HEK293 (cell line): ENCODE measurements around the gene RNF215.

Experiments used
- CTCF ChIA-PET: fragments of 350-600 bp; formaldehyde crosslinking; extraction: SDS; loops from one replicate; lab custom pipeline; 2021; ENCODE audit warnings: antibody characterized with exemption; lab: Yijun Ruan, JAX
- POLR2A ChIA-PET: fragments of 300-600 bp; formaldehyde crosslinking; extraction: SDS; loops from one replicate; lab custom pipeline; 2020; ENCODE audit warnings: antibody characterized with exemption, inconsistent platforms; lab: Yijun Ruan, JAX
- H3K27ac ChIP-seq: fragments of 200-500 bp; sonication (Bioruptor generic); 2 replicates; pipeline ENCODE4 v1.5.1; 2014; ENCODE audit warnings: low read depth, low read length, control low read depth, inconsistent platforms; ENCODE audit errors: extremely low read depth
- H3K36me3 ChIP-seq, 2 experiments: fragments of 200-500 bp in 1 of 2; sonication (Bioruptor generic) in 1 of 2; 1 replicate in 1 of 2; 2 replicates in 1 of 2; pipeline ENCODE4 v1.5.1; 2014 to 2017; ENCODE audit warnings: inconsistent platforms in 2 of 2, low read length in 2 of 2; ENCODE audit not compliant: control insufficient read depth in 2 of 2, insufficient read depth in 1 of 2
- H3K4me1 ChIP-seq: fragments of 200-500 bp; sonication (Bioruptor generic); 2 replicates; pipeline ENCODE4 v1.5.1; 2014; ENCODE audit warnings: mild to moderate bottlenecking, low read length, inconsistent platforms; ENCODE audit not compliant: control insufficient read depth, insufficient read depth
- H3K4me3 ChIP-seq: 2 replicates; pipeline ENCODE4 v1.5.1; 2011; ENCODE audit warnings: low read depth, mild to moderate bottlenecking, control low read depth, low read length, moderate library complexity
- H3K9me3 ChIP-seq: fragments of 200-500 bp; sonication (Bioruptor generic); 2 replicates; pipeline ENCODE4 v1.5.1; 2014; ENCODE audit warnings: low read depth, low read length, inconsistent platforms; ENCODE audit not compliant: control insufficient read depth, insufficient read depth
- GLIS1 ChIP-seq: fragments of 450-650 bp; formaldehyde crosslinking; IDR thresholded peaks from 2 replicates; pipeline ENCODE4 v1.5.1; 2016; ENCODE audit warnings: missing biosample characterization, missing genetic modification characterization
- IKZF3 ChIP-seq: fragments of 450-650 bp; IDR thresholded peaks from 2 replicates; pipeline ENCODE4 v1.5.0; 2018; ENCODE audit warnings: missing biosample characterization, mild to moderate bottlenecking, missing genetic modification characterization, moderate library complexity
- RBAK ChIP-seq: fragments of 450-650 bp; formaldehyde crosslinking; IDR thresholded peaks from 2 replicates; pipeline ENCODE4 v1.5.1; 2016; ENCODE audit warnings: missing biosample characterization, missing genetic modification characterization
- SCRT2 ChIP-seq: fragments of 450-650 bp; formaldehyde crosslinking; IDR thresholded peaks from 2 replicates; pipeline ENCODE4 v1.5.1; 2016; ENCODE audit warnings: missing biosample characterization, missing genetic modification characterization
- SP3 ChIP-seq: fragments of 450-650 bp; formaldehyde crosslinking; IDR thresholded peaks from 2 replicates; pipeline ENCODE4 v1.5.1; 2016; ENCODE audit warnings: missing biosample characterization, missing genetic modification characterization
- ZEB2 ChIP-seq: fragments of 450-650 bp; formaldehyde crosslinking; IDR thresholded peaks from 2 replicates; pipeline ENCODE4 v1.5.1; 2016; ENCODE audit warnings: missing biosample characterization, missing genetic modification characterization
- ZNF184 ChIP-seq: fragments of 450-650 bp; IDR thresholded peaks from 2 replicates; pipeline ENCODE4 v1.5.1; 2018; ENCODE audit warnings: missing biosample characterization, mild to moderate bottlenecking, missing genetic modification characterization
- ZNF341 ChIP-seq: fragments of 450-650 bp; formaldehyde crosslinking; IDR thresholded peaks from 2 replicates; pipeline ENCODE4; 2016; ENCODE audit warnings: low read depth, missing biosample characterization, missing genetic modification characterization
- ZNF610 ChIP-seq: fragments of 450-650 bp; formaldehyde crosslinking; IDR thresholded peaks from 2 replicates; pipeline ENCODE4 v1.5.1; 2016; ENCODE audit warnings: missing biosample characterization, missing genetic modification characterization, borderline replicate concordance
- TF ChIP-seq, protein P1 (sequence below): fragments of 450-650 bp; formaldehyde crosslinking; IDR thresholded peaks from 2 replicates; pipeline ENCODE4 v1.5.1; 2016; ENCODE audit warnings: missing biosample characterization, missing genetic modification characterization
- TF ChIP-seq, protein P2 (sequence below): fragments of 450-650 bp; formaldehyde crosslinking; IDR thresholded peaks from 2 replicates; pipeline ENCODE4 v1.5.1; 2017; ENCODE audit warnings: missing biosample characterization, missing genetic modification characterization
- TF ChIP-seq, protein P3 (sequence below): fragments of 450-650 bp; formaldehyde crosslinking; IDR thresholded peaks from 2 replicates; pipeline ENCODE4 v1.5.1; 2017; ENCODE audit warnings: missing biosample characterization, missing genetic modification characterization
- TF ChIP-seq, protein P4 (sequence below): fragments of 450-650 bp; formaldehyde crosslinking; IDR thresholded peaks from 2 replicates; pipeline ENCODE4 v1.5.1; 2016; ENCODE audit warnings: missing biosample characterization, missing genetic modification characterization, borderline replicate concordance
- TF ChIP-seq, protein P5 (sequence below): fragments of 450-650 bp; formaldehyde crosslinking; IDR thresholded peaks from 2 replicates; pipeline ENCODE4 v1.5.1; 2016; ENCODE audit warnings: missing biosample characterization, missing genetic modification characterization, low read depth

The RNF215 gene

DNA sequence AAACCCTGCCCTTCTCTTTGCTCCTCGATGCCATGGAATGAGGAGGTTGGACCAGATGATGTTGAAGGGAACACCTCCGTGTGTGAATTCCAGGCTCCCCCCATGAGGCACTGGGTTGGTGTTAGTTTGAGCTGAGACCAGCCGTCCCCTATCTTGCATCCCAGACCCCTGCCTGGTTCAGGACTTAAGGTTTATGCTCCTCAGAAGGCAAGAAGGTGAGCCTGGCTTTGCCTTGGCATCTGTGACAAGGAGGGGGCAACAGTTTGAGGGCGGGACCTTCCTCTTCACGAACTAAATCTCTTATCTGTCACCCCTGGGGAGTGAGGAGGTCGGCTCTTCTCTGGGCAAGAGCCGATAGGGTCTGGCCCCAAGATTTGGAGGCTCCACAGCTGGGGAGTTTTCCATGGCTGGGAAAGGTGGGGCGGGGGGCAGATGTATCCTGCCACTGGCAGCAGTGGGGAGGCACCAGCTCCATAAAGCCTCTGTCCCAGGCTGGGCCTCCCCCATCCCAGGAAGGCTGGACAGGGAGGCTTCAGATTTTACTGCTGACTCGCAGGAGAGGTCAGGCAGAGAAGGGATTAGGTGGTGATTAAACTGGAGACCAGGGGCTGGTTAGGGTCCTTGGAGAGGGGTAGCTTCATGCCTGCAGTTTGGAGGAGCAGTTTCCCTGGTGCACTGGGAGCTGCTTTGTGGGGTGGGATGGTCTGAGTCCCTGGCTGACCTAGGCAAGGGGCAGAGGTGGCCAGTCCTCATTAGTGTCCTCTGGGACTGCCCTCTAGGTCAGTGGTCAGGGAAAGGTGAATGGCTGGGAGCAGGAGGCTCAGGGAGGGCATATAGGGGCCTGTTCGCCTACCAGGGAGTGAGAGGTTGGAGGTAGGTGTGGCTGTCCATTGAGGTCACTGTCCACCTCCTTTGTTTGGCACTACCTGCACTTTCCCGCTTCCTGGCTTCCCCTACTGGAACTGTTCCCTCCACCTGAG lies 10.7 kb upstream of the RNF215 start:
- TF ChIP-seq ZNF341 (tag by site-specific recombination) (peak; percentile 84), SCRT2 (tag by site-specific recombination) (peak; percentile 29; the same call in 1 of the 2 replicates), IKZF3 (tag by site-specific recombination) (peak; percentile 26; the same call in 1 of the 2 replicates), GLIS1 (peak; percentile 35; the same call in 1 of the 2 replicates)
- TF ChIP-seq, protein P1, sequence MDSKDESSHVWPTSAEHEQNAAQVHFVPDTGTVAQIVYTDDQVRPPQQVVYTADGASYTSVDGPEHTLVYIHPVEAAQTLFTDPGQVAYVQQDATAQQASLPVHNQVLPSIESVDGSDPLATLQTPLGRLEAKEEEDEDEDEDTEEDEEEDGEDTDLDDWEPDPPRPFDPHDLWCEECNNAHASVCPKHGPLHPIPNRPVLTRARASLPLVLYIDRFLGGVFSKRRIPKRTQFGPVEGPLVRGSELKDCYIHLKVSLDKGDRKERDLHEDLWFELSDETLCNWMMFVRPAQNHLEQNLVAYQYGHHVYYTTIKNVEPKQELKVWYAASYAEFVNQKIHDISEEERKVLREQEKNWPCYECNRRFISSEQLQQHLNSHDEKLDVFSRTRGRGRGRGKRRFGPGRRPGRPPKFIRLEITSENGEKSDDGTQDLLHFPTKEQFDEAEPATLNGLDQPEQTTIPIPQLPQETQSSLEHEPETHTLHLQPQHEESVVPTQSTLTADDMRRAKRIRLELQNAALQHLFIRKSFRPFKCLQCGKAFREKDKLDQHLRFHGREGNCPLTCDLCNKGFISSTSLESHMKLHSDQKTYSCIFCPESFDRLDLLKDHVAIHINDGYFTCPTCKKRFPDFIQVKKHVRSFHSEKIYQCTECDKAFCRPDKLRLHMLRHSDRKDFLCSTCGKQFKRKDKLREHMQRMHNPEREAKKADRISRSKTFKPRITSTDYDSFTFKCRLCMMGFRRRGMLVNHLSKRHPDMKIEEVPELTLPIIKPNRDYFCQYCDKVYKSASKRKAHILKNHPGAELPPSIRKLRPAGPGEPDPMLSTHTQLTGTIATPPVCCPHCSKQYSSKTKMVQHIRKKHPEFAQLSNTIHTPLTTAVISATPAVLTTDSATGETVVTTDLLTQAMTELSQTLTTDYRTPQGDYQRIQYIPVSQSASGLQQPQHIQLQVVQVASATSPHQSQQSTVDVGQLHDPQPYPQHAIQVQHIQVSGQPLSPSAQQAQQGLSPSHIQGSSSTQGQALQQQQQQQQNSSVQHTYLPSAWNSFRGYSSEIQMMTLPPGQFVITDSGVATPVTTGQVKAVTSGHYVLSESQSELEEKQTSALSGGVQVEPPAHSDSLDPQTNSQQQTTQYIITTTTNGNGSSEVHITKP (tag by site-specific recombination) = peak; percentile 76
- TF ChIP-seq, protein P2, sequence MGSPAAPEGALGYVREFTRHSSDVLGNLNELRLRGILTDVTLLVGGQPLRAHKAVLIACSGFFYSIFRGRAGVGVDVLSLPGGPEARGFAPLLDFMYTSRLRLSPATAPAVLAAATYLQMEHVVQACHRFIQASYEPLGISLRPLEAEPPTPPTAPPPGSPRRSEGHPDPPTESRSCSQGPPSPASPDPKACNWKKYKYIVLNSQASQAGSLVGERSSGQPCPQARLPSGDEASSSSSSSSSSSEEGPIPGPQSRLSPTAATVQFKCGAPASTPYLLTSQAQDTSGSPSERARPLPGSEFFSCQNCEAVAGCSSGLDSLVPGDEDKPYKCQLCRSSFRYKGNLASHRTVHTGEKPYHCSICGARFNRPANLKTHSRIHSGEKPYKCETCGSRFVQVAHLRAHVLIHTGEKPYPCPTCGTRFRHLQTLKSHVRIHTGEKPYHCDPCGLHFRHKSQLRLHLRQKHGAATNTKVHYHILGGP = no peak
- TF ChIP-seq, all 188 proteins: peak for 5
- no peaks in the 10 kb centered on the region for H3K9me3 ChIP-seq
- peaks cover 3% of the 10 kb centered on the region; the same call in 1 of the 2 replicates for H3K4me1 ChIP-seq
- H3K27ac ChIP-seq = no peak overlapping the region; the same call in 1 of the 2 replicates
- peak overlapping the region; percentile 80 for H3K4me3 ChIP-seq
- ChIA-PET POLR2A (interaction anchor here (0.6 to 4.6 kb wide), 11 partner anchors 10 to 194 kb away, joined by 3 to 86 read pairs (median 6); partner anchors contain the start of genes CASTOR1, CCDC157, MTFP1 and PES1), CTCF (interaction anchor here (0.6 to 2.8 kb wide), 8 partner anchors 10 to 489 kb away, joined by 3 to 18 read pairs (median 4); partner anchors contain the start of gene RNF215)
- H3K36me3 ChIP-seq = peaks cover 0 to 7% of the 10 kb centered on the region in 2 experiments; a peak in 2 of 3 replicates

DNA sequence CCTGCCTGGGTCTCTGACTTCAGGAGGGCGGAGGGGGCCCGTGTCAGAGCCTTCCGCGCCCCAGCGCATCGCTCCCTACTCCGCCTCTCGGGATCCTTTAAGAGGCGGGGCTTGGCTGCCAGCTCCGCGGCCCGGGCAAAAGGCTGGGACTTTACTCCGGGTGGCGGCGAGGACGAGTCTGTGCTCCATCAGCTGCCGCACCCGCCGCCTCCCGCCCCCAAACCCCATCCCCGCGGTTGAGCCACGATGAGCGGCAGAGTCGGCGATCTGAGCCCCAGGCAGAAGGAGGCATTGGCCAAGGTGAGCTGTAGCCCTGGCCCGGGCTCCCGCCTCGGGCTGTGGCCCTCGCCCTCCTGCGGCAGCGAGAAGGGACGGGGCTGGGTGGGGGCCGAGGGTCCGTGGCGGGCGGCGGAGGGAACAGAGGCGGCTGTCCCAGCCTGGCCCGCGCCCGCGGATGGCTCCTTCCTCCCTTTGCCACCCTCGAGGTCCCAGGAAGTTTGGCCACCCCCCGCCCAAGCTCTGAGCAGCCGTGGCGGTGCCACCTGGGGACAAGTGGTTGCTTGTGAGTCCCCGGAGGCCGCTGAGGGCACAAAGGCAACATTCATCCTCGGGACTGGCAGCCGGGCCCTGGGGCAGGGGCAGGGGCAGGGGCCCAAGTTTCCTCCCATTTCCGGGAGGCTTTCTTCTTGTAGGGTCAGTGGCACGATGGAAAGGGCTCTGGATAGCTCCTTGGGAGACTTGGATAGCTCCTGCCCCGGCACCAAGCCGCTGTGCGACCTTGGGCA lies 9.9 kb upstream of the RNF215 start, which contains the start of gene SEC14L2:
SEC14L2 (plus strand) TSS at position 148 of the 785 bp plus-strand sequence; CDS start at position 247, 99 bp downstream.
- Histone ChIP-seq H3K4me3 (peak within 1 kb of the TSS; percentile 80), H3K27ac (no peak within 1 kb of the TSS; the same call in 1 of the 2 replicates), H3K9me3 (no peaks in the 10 kb centered on the region), H3K36me3 (peaks cover 0 to 6% of the 10 kb centered on the region in 2 experiments; a peak in 2 of 3 replicates), H3K4me1 (peaks cover 3% of the 10 kb centered on the region; the same call in 1 of the 2 replicates)
- ChIA-PET CTCF (interaction anchor here (0.6 to 2.8 kb wide), 9 partner anchors 9 to 489 kb away, joined by 3 to 18 read pairs (median 4); partner anchors contain the start of gene RNF215), POLR2A (interaction anchor here (0.6 to 4.6 kb wide), 15 partner anchors 10 to 194 kb away, joined by 3 to 86 read pairs (median 5); partner anchors contain the start of genes CASTOR1, CCDC157, MTFP1 and PES1)
- TF ChIP-seq ZNF610 (tag by site-specific recombination) (no peak), ZEB2 (tag by site-specific recombination) (no peak), RBAK (tag by site-specific recombination) (no peak), SP3 (peak; percentile 63), ZNF184 (tag by site-specific recombination) (no peak)
- TF ChIP-seq, protein P3, sequence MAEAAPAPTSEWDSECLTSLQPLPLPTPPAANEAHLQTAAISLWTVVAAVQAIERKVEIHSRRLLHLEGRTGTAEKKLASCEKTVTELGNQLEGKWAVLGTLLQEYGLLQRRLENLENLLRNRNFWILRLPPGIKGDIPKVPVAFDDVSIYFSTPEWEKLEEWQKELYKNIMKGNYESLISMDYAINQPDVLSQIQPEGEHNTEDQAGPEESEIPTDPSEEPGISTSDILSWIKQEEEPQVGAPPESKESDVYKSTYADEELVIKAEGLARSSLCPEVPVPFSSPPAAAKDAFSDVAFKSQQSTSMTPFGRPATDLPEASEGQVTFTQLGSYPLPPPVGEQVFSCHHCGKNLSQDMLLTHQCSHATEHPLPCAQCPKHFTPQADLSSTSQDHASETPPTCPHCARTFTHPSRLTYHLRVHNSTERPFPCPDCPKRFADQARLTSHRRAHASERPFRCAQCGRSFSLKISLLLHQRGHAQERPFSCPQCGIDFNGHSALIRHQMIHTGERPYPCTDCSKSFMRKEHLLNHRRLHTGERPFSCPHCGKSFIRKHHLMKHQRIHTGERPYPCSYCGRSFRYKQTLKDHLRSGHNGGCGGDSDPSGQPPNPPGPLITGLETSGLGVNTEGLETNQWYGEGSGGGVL (tag by site-specific recombination) = peak; percentile 27; the same call in 1 of the 2 replicates
- TF ChIP-seq, protein P4, sequence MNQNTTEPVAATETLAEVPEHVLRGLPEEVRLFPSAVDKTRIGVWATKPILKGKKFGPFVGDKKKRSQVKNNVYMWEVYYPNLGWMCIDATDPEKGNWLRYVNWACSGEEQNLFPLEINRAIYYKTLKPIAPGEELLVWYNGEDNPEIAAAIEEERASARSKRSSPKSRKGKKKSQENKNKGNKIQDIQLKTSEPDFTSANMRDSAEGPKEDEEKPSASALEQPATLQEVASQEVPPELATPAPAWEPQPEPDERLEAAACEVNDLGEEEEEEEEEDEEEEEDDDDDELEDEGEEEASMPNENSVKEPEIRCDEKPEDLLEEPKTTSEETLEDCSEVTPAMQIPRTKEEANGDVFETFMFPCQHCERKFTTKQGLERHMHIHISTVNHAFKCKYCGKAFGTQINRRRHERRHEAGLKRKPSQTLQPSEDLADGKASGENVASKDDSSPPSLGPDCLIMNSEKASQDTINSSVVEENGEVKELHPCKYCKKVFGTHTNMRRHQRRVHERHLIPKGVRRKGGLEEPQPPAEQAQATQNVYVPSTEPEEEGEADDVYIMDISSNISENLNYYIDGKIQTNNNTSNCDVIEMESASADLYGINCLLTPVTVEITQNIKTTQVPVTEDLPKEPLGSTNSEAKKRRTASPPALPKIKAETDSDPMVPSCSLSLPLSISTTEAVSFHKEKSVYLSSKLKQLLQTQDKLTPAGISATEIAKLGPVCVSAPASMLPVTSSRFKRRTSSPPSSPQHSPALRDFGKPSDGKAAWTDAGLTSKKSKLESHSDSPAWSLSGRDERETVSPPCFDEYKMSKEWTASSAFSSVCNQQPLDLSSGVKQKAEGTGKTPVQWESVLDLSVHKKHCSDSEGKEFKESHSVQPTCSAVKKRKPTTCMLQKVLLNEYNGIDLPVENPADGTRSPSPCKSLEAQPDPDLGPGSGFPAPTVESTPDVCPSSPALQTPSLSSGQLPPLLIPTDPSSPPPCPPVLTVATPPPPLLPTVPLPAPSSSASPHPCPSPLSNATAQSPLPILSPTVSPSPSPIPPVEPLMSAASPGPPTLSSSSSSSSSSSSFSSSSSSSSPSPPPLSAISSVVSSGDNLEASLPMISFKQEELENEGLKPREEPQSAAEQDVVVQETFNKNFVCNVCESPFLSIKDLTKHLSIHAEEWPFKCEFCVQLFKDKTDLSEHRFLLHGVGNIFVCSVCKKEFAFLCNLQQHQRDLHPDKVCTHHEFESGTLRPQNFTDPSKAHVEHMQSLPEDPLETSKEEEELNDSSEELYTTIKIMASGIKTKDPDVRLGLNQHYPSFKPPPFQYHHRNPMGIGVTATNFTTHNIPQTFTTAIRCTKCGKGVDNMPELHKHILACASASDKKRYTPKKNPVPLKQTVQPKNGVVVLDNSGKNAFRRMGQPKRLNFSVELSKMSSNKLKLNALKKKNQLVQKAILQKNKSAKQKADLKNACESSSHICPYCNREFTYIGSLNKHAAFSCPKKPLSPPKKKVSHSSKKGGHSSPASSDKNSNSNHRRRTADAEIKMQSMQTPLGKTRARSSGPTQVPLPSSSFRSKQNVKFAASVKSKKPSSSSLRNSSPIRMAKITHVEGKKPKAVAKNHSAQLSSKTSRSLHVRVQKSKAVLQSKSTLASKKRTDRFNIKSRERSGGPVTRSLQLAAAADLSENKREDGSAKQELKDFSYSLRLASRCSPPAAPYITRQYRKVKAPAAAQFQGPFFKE (tag by site-specific recombination) = no peak
- TF ChIP-seq, protein P5, sequence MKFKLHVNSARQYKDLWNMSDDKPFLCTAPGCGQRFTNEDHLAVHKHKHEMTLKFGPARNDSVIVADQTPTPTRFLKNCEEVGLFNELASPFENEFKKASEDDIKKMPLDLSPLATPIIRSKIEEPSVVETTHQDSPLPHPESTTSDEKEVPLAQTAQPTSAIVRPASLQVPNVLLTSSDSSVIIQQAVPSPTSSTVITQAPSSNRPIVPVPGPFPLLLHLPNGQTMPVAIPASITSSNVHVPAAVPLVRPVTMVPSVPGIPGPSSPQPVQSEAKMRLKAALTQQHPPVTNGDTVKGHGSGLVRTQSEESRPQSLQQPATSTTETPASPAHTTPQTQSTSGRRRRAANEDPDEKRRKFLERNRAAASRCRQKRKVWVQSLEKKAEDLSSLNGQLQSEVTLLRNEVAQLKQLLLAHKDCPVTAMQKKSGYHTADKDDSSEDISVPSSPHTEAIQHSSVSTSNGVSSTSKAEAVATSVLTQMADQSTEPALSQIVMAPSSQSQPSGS = no peak
